Endodermal cell (in vitro differentiated cells): ENCODE measurements around the gene BLOC1S2. TPM values are rescaled to one million over a fixed set of nuclear protein-coding genes. Genes with fewer than 3 reads are reported as not detected.

Experiments used
- DNase-seq: peaks from one replicate; pipeline ENCODE4 v3.0.0-alpha.2; 2017
- H3K27ac ChIP-seq: 2 replicates; pipeline ENCODE4 v1.5.1; 2013; ENCODE audit warnings: mild to moderate bottlenecking, low read depth, low read length, moderate library complexity
- H3K27me3 ChIP-seq: 2 replicates; pipeline ENCODE4 v1.6.1; 2013; ENCODE audit warnings: mild to moderate bottlenecking, low read length, moderate library complexity; ENCODE audit not compliant: insufficient read depth, control insufficient read depth, poor library complexity, severe bottlenecking
- H3K36me3 ChIP-seq: 2 replicates; pipeline ENCODE4 v1.7.0; 2013; ENCODE audit warnings: mild to moderate bottlenecking, low read length, moderate library complexity; ENCODE audit not compliant: control insufficient read depth, insufficient read depth
- H3K4me1 ChIP-seq: one replicate; pipeline ENCODE4 v1.7.0; 2013; ENCODE audit warnings: low read length; ENCODE audit not compliant: control insufficient read depth, insufficient read depth
- H3K4me3 ChIP-seq: 2 replicates; pipeline ENCODE4 v1.5.1; 2013; ENCODE audit warnings: mild to moderate bottlenecking, low read length, moderate library complexity
- H3K9ac ChIP-seq: 2 replicates; pipeline ENCODE4 v1.6.1; 2013; ENCODE audit warnings: mild to moderate bottlenecking, low read length, moderate library complexity; ENCODE audit not compliant: poor library complexity, severe bottlenecking; ENCODE audit errors: extremely low read depth
- H3K9me3 ChIP-seq: 2 replicates; pipeline ENCODE4 v1.6.1; 2013; ENCODE audit warnings: mild to moderate bottlenecking, low read length, moderate library complexity; ENCODE audit not compliant: control insufficient read depth
- H3K27ac Mint-ChIP-seq: 2 replicates; pipeline ENCODE4 v1.8.0; 2020; ENCODE audit warnings: mixed read lengths
- H3K27me3 Mint-ChIP-seq: 2 replicates; pipeline ENCODE4 v1.8.0; 2021; ENCODE audit warnings: mild to moderate bottlenecking, mixed read lengths; ENCODE audit not compliant: insufficient read depth
- H3K36me3 Mint-ChIP-seq: 2 replicates; pipeline ENCODE4 v1.8.0; 2020; ENCODE audit warnings: low read depth, mixed read lengths
- H3K4me1 Mint-ChIP-seq: 2 replicates; pipeline ENCODE4 v1.8.0; 2020; ENCODE audit warnings: mixed read lengths
- H3K4me3 Mint-ChIP-seq: 2 replicates; pipeline ENCODE4 v1.8.0; 2020; ENCODE audit warnings: mild to moderate bottlenecking, moderate library complexity, mixed read lengths
- H3K9me3 Mint-ChIP-seq: 2 replicates; pipeline ENCODE4 v1.8.0; 2020; ENCODE audit warnings: mild to moderate bottlenecking, mixed read lengths
- CTCF ChIP-seq: fragments of 200-600 bp; sonication (generic); conservative IDR thresholded peaks from 2 replicates; pipeline ENCODE4 v1.5.0; 2021; ENCODE audit warnings: antibody characterized with exemption, mild to moderate bottlenecking
- WGBS, 2 experiments: methylation state at CpG; one replicate each; pipeline versions ENCODE4 v1.1.5 to v1.1.7; 2013; ENCODE audit warnings: missing lambda C conversion rate in 2 of 2, mixed read lengths in 1 of 2; ENCODE audit not compliant: insufficient coverage in 1 of 2, insufficient read length in 1 of 2; 5-methylcytosine and 5-hydroxymethylcytosine counted together
- total RNA-seq, 2 donors: library from RNA; stranded (reverse); fragmentation: NEBNext Ultra II Directional in 1 of 2; extraction: Animal tissue kit (Norgen Biotek cat#: 25700) in 1 of 2; gene quantifications; 2 replicates in 1 of 2; 3 replicates in 1 of 2; pipeline ENCODE4 v1.2.1, GENCODE V29; 2021

The BLOC1S2 gene
- total RNA-seq, 2 donors from 2014 or later, result 25.5 to 26.0 TPM

- Mint-ChIP-seq H3K4me1 (no peaks in the 10 kb centered on the region), H3K4me3 (no peak overlapping the region), H3K27ac (no peak overlapping the region), H3K27me3 (peaks cover 39% of the 10 kb centered on the region), H3K9me3 (no peaks in the 10 kb centered on the region), H3K36me3 (no peaks in the 10 kb centered on the region)
- WGBS, 2 experiments, result 87 to 92% methylated on average over 2 of the region's 2 CpGs
- Histone ChIP-seq H3K36me3 (no peaks in the 10 kb centered on the region), H3K27me3 (peaks cover 49% of the 10 kb centered on the region), H3K4me1 (no peaks in the 10 kb centered on the region), H3K9ac (no peak overlapping the region), H3K9me3 (no peaks in the 10 kb centered on the region), H3K27ac (no peak overlapping the region), H3K4me3 (no peak overlapping the region)
- no peak for DNase-seq
- no peak for TF ChIP-seq CTCF
These were observed 47.4 kb upstream of the BLOC1S2 start for GRCh38 chr10:100333661-100334440.

GRCh38 chr10:100333106-100333505 is 46.6 kb upstream of the BLOC1S2 start:
- no peak for DNase-seq
- Mint-ChIP-seq H3K27ac (no peak overlapping the region), H3K4me1 (no peaks in the 10 kb centered on the region), H3K27me3 (peaks cover 45% of the 10 kb centered on the region), H3K4me3 (no peak overlapping the region), H3K9me3 (no peaks in the 10 kb centered on the region), H3K36me3 (no peaks in the 10 kb centered on the region)
- no peak overlapping the region for H3K4me3 ChIP-seq
- H3K36me3 ChIP-seq, result no peaks in the 10 kb centered on the region
- TF ChIP-seq CTCF, result no peak
- no peaks in the 10 kb centered on the region for H3K4me1 ChIP-seq
- H3K9ac ChIP-seq, result no peak overlapping the region
- H3K27ac ChIP-seq, result no peak overlapping the region
- peaks cover 56% of the 10 kb centered on the region for H3K27me3 ChIP-seq
- no peaks in the 10 kb centered on the region for H3K9me3 ChIP-seq
- WGBS, 2 experiments, result 60 to 67% methylated on average over 4 of the region's 4 CpGs

GRCh38 chr10:100330079-100330478 is 43.6 kb upstream of the BLOC1S2 start, which contains the start of gene PKD2L1:
Gene PKD2L1, minus strand, starts transcription at chr10:100330228. Its CDS starts 125 bp downstream, at chr10:100330103.
- H3K4me1 ChIP-seq, result no peaks in the 10 kb centered on the region
- no peak within 1 kb of the TSS for H3K4me3 Mint-ChIP-seq
- WGBS, 2 experiments, result 70% methylated on average over 5 of the region's 5 CpGs; no CpG with 5 or more reads in 1 of the 2 experiments
- no peak within 1 kb of the TSS for H3K9ac ChIP-seq
- H3K27ac Mint-ChIP-seq, result no peak within 1 kb of the TSS
- no peaks in the 10 kb centered on the region for H3K36me3 ChIP-seq
- peaks cover 83% of the 10 kb centered on the region for H3K27me3 ChIP-seq
- no peaks in the 10 kb centered on the region for H3K4me1 Mint-ChIP-seq
- peaks cover 64% of the 10 kb centered on the region for H3K27me3 Mint-ChIP-seq
- no peak for DNase-seq
- no peaks in the 10 kb centered on the region for H3K9me3 ChIP-seq
- H3K4me3 ChIP-seq, result no peak within 1 kb of the TSS
- H3K27ac ChIP-seq, result no peak within 1 kb of the TSS
- TF ChIP-seq CTCF, result no peak
- no peaks in the 10 kb centered on the region for H3K36me3 Mint-ChIP-seq
- no peaks in the 10 kb centered on the region for H3K9me3 Mint-ChIP-seq
